CD14-positive monocyte (primary cell): ENCODE data around the gene NLRP9. TPM values are rescaled to one million over a fixed set of nuclear protein-coding genes. Genes with fewer than 3 reads are reported as not detected.
A peak's percentile ranks its signal among the peaks of the same experiment; 100 is the strongest.

Source experiments
- DNase-seq, 3 donors: peaks; one replicate each; pipeline ENCODE4 v3.0.0-alpha.2; 2011 to 2022
- H2AFZ ChIP-seq: 2 replicates; pipeline ENCODE4 v1.6.0; 2012; ENCODE audit warnings: mild to moderate bottlenecking, low read depth, low read length, inconsistent platforms; ENCODE audit not compliant: insufficient read depth, poor library complexity, severe bottlenecking
- H3K27ac ChIP-seq, 2 donors: 1 replicate in 1 of 2; 2 replicates in 1 of 2; pipeline ENCODE4 v1.5.1; 2012 to 2013; ENCODE audit warnings: low read length in 2 of 2, control low read depth in 1 of 2, inconsistent platforms in 1 of 2, low read depth in 1 of 2, mild to moderate bottlenecking in 1 of 2
- H3K27me3 ChIP-seq, 2 donors: one replicate each; pipeline versions ENCODE4 v1.6.0 to v1.6.1; 2011 to 2013; ENCODE audit warnings: low read length in 2 of 2; ENCODE audit not compliant: control insufficient read depth in 2 of 2, insufficient read depth in 2 of 2
- H3K36me3 ChIP-seq, 2 donors: replicated peaks in 1 of 2; 1 replicate in 1 of 2; 2 replicates in 1 of 2; pipeline versions ENCODE4 v1.5.1 to v1.6.1; 2012 to 2013; ENCODE audit warnings: low read length in 2 of 2, control low read depth in 1 of 2, inconsistent platforms in 1 of 2, mild to moderate bottlenecking in 1 of 2; ENCODE audit not compliant: insufficient read depth in 2 of 2, control insufficient read depth in 1 of 2
- H3K4me1 ChIP-seq, 2 donors: 1 replicate in 1 of 2; 2 replicates in 1 of 2; pipeline versions ENCODE4 v1.5.1 to v1.6.1; 2012 to 2013; ENCODE audit warnings: low read length in 2 of 2, control low read depth in 1 of 2, inconsistent platforms in 1 of 2, mild to moderate bottlenecking in 1 of 2, moderate library complexity in 1 of 2; ENCODE audit not compliant: insufficient read depth in 2 of 2, control insufficient read depth in 1 of 2
- H3K4me2 ChIP-seq: replicated peaks from 2 replicates; pipeline ENCODE3; 2012; ENCODE audit warnings: low read length, moderate library complexity, mild to moderate bottlenecking; ENCODE audit not compliant: poor library complexity, severe bottlenecking; ENCODE audit errors: extremely low read depth
- H3K4me3 ChIP-seq, 3 experiments: fragments of 200-600 bp in 1 of 3; sonication (generic) in 1 of 3; replicated peaks in 1 of 3; 1 replicate in 2 of 3; 2 replicates in 1 of 3; pipeline ENCODE4 v1.5.1; 2011 to 2013; ENCODE audit warnings: low read length in 3 of 3, mild to moderate bottlenecking in 3 of 3, control low read depth in 2 of 3, low read depth in 2 of 3, inconsistent platforms in 1 of 3, moderate library complexity in 1 of 3
- H3K79me2 ChIP-seq: 2 replicates; pipeline ENCODE4 v1.6.0; 2012; ENCODE audit warnings: mild to moderate bottlenecking, control low read depth, inconsistent platforms, low read length, moderate library complexity; ENCODE audit not compliant: insufficient read depth
- H3K9ac ChIP-seq: 2 replicates; pipeline ENCODE4 v1.6.0; 2017; ENCODE audit warnings: low read length, mild to moderate bottlenecking; ENCODE audit not compliant: insufficient read depth, poor library complexity, severe bottlenecking
- H3K9me3 ChIP-seq, 2 donors: replicated peaks in 1 of 2; 1 replicate in 1 of 2; 2 replicates in 1 of 2; pipeline versions ENCODE4 v1.5.1 to v1.6.1; 2012 to 2013; ENCODE audit warnings: low read length in 2 of 2, control low read depth in 1 of 2; ENCODE audit not compliant: control insufficient read depth in 1 of 2, insufficient read depth in 1 of 2
- H4K20me1 ChIP-seq: 2 replicates; pipeline ENCODE4 v1.6.0; 2012; ENCODE audit warnings: mild to moderate bottlenecking, low read length, control low read depth, moderate library complexity; ENCODE audit not compliant: insufficient read depth
- H3K27ac Mint-ChIP-seq, 7 donors: one replicate each; pipeline ENCODE4 v1.8.0; 2020; ENCODE audit warnings: mild to moderate bottlenecking in 7 of 7, mixed read lengths in 7 of 7, moderate library complexity in 6 of 7, inconsistent platforms in 2 of 7
- H3K27me3 Mint-ChIP-seq, 3 donors: one replicate each; pipeline ENCODE4 v1.8.0; 2021 to 2022; ENCODE audit warnings: low read depth in 3 of 3, mild to moderate bottlenecking in 3 of 3, mixed read lengths in 3 of 3, moderate library complexity in 3 of 3, inconsistent platforms in 1 of 3
- H3K36me3 Mint-ChIP-seq, 2 donors: one replicate each; pipeline ENCODE4 v1.8.0; 2020; ENCODE audit warnings: mixed read lengths in 2 of 2, inconsistent platforms in 1 of 2, mild to moderate bottlenecking in 1 of 2
- H3K4me1 Mint-ChIP-seq: one replicate; pipeline ENCODE4 v1.8.0; 2020; ENCODE audit warnings: mild to moderate bottlenecking, mixed read lengths
- H3K4me3 Mint-ChIP-seq, 2 donors: one replicate each; pipeline ENCODE4 v1.8.0; 2020; ENCODE audit warnings: mild to moderate bottlenecking in 2 of 2, mixed read lengths in 2 of 2, moderate library complexity in 1 of 2
- H3K9me3 Mint-ChIP-seq, 7 donors: one replicate each; pipeline ENCODE4 v1.8.0; 2020 to 2022; ENCODE audit warnings: mixed read lengths in 7 of 7, mild to moderate bottlenecking in 6 of 7, moderate library complexity in 6 of 7, inconsistent platforms in 2 of 7
- WGBS: methylation state at CpG from one replicate; pipeline ENCODE4 v1.1.5; 2013; ENCODE audit warnings: missing lambda C conversion rate; ENCODE audit not compliant: insufficient coverage; 5-methylcytosine and 5-hydroxymethylcytosine counted together
- intact Hi-C, 2 donors: fragments of 100-400 bp; cut with micrococcal nuclease; formaldehyde crosslinking; loops; one replicate each; pipeline versions ENCODE4 v1.15.0 to v1.15.1; 2023
- polyA plus RNA-seq, 3 donors: library from polyadenylated mRNA; depleted of rRNA in 1 of 3; unstranded in 2 of 3; stranded (reverse) in 1 of 3; fragments of 300-500 nt in 2 of 3; fragments of >200 nt in 1 of 3; fragmentation: Illumina TruSeq in 2 of 3; gene quantifications; 1 replicate in 2 of 3; 2 replicates in 1 of 3; pipeline ENCODE4 v1.2.3, GENCODE V29; 2012 to 2021
- TF ChIP-seq, protein P1 (sequence below): fragments of 200-600 bp; IDR thresholded peaks from one replicate; pipeline ENCODE4 v1.8.0; 2022; ENCODE audit warnings: antibody characterized with exemption, mild to moderate bottlenecking

NLRP9 gene
- polyA plus RNA-seq, 3 donors = not detected

- H3K27ac ChIP-seq = no peak overlapping the region
- intact Hi-C loops = no loop called here
These were observed 32.2 kb downstream of the NLRP9 start for GRCh38 chr19:55705972-55706371.

GRCh38 chr19:55704494-55705245 is 33.5 kb downstream of the NLRP9 start:
- over 99% methylated on average over 14 of the region's 15 CpGs for WGBS

More at GRCh38 chr19:55705972-55706371, 32.2 kb downstream of the NLRP9 start:
- no peak overlapping the region for H2AFZ ChIP-seq
- Mint-ChIP-seq H3K27me3 (peaks cover 2 to 14% (median 3%) of the 10 kb centered on the region in 3 donors), H3K4me1 (peaks cover 5% of the 10 kb centered on the region), H3K4me3 (no peak overlapping the region), H3K9me3 (peaks cover 0 to 14% (median 4%) of the 10 kb centered on the region in 7 donors), H3K27ac (no peak overlapping the region), H3K36me3 (peaks cover 9 to 28% of the 10 kb centered on the region in 2 donors)
- WGBS = 100% methylated on average over 1 of the region's 3 CpGs
- H3K9ac ChIP-seq = no peak overlapping the region
- no peaks in the 10 kb centered on the region for H3K4me1 ChIP-seq
- no peak overlapping the region for H3K4me3 ChIP-seq
- DNase-seq = no peak
- peaks cover 2 to 6% of the 10 kb centered on the region in 2 donors for H3K36me3 ChIP-seq
- H3K27me3 ChIP-seq = peaks cover 0 to 4% of the 10 kb centered on the region in 2 donors
- TF ChIP-seq, protein P1, sequence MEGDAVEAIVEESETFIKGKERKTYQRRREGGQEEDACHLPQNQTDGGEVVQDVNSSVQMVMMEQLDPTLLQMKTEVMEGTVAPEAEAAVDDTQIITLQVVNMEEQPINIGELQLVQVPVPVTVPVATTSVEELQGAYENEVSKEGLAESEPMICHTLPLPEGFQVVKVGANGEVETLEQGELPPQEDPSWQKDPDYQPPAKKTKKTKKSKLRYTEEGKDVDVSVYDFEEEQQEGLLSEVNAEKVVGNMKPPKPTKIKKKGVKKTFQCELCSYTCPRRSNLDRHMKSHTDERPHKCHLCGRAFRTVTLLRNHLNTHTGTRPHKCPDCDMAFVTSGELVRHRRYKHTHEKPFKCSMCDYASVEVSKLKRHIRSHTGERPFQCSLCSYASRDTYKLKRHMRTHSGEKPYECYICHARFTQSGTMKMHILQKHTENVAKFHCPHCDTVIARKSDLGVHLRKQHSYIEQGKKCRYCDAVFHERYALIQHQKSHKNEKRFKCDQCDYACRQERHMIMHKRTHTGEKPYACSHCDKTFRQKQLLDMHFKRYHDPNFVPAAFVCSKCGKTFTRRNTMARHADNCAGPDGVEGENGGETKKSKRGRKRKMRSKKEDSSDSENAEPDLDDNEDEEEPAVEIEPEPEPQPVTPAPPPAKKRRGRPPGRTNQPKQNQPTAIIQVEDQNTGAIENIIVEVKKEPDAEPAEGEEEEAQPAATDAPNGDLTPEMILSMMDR = no peak
- peaks cover 4% of the 10 kb centered on the region for H4K20me1 ChIP-seq
- H3K9me3 ChIP-seq = no peaks in the 10 kb centered on the region
- H3K79me2 ChIP-seq = no peaks in the 10 kb centered on the region
- no peak overlapping the region for H3K4me2 ChIP-seq

More at GRCh38 chr19:55704494-55705245, 33.5 kb downstream of the NLRP9 start:
- Histone ChIP-seq H3K79me2 (no peaks in the 10 kb centered on the region), H3K9me3 (no peaks in the 10 kb centered on the region), H2AFZ (no peak overlapping the region), H3K36me3 (peaks cover 12 to 16% of the 10 kb centered on the region in 2 donors), H3K4me2 (no peak overlapping the region), H3K27me3 (peaks cover 0 to 4% of the 10 kb centered on the region in 2 donors), H3K27ac (no peak overlapping the region), H3K9ac (no peak overlapping the region), H3K4me1 (no peaks in the 10 kb centered on the region), H4K20me1 (peaks cover 4% of the 10 kb centered on the region), H3K4me3 (no peak overlapping the region)
- H3K4me3 Mint-ChIP-seq = no peak overlapping the region
- peaks cover 0 to 4% (median 2%) of the 10 kb centered on the region in 3 donors for H3K27me3 Mint-ChIP-seq
- intact Hi-C loops = no loop called here
- peak overlapping the region in 3 of 7 donors; percentile 1 to 46 (median 18) for H3K27ac Mint-ChIP-seq
- H3K36me3 Mint-ChIP-seq = peaks cover 18 to 39% of the 10 kb centered on the region in 2 donors
- no peak for DNase-seq
- peaks cover 5% of the 10 kb centered on the region for H3K4me1 Mint-ChIP-seq
- H3K9me3 Mint-ChIP-seq = peaks cover 0 to 10% (median 4%) of the 10 kb centered on the region in 7 donors
- TF ChIP-seq, protein P1 = no peak
